GM18502 (cell line): Measurements from ENCODE around the gene NTNG1.

ENCODE experiments used
- ATAC-seq: cut with Tn5 transposase; IDR thresholded peaks from one replicate; pipeline ENCODE4 v1.9.1; 2021; ENCODE audit warnings: mild to moderate bottlenecking; ENCODE audit not compliant: unreplicated experiment, poor library complexity

Gene NTNG1

DNA sequence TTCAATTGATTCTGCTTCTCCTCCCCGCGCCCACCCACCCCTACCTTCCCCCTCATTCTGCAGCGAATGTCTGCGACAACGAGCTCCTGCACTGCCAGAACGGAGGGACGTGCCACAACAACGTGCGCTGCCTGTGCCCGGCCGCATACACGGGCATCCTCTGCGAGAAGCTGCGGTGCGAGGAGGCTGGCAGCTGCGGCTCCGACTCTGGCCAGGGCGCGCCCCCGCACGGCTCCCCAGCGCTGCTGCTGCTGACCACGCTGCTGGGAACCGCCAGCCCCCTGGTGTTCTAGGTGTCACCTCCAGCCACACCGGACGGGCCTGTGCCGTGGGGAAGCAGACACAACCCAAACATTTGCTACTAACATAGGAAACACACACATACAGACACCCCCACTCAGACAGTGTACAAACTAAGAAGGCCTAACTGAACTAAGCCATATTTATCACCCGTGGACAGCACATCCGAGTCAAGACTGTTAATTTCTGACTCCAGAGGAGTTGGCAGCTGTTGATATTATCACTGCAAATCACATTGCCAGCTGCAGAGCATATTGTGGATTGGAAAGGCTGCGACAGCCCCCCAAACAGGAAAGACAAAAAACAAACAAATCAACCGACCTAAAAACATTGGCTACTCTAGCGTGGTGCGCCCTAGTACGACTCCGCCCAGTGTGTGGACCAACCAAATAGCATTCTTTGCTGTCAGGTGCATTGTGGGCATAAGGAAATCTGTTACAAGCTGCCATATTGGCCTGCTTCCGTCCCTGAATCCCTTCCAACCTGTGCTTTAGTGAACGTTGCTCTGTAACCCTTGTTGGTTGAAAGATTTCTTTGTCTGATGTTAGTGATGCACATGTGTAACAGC lies 339.9 kb downstream of the NTNG1 start:
- peak; percentile 61 for ATAC-seq

DNA sequence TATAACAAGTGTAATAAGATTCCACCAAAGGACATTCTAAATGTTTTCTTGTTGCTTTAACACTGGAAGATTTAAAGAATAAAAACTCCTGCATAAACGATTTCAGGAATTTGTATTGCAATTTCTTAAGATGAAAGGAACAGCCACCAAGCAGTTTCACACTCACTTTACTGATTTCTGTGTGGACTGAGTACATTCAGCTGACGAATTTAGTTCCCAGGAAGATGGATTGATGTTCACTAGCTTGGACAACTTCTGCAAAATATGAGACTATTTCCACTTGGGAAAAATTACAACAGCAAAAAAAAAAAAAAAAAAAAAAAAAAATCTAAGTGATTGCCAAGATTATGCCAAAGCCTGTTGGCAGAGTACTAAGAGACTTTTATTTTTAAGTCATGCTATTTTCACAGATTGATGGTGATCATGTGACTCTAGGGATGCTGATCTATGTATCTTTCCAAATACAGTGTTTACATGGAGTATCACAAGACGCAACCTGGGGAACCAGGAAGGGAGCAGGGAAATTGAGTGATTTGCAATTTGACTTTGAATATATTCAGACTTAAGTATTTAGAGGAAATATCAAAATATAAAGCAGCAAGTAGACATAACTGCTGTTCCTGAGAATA lies 341.0 kb downstream of the NTNG1 start:
- no peak for ATAC-seq

DNA sequence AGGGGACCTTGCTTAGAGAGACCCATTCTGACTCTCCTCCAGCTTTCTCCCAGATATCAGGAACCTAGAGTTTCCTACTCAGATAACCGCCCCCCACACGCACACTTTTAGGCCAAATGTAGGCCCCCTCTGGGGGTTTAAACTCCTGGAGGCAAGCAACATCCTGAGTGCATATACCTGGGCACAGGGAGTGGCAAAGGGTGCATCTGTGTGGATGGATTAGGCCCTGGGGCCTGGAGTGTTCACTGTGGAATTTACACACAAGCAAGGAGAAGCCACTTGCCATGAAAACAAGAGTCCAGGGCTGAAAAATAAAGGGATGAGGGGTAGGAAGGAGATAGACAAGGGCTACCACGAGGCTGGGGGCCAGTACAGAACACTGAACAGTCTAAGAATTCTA lies 343.1 kb downstream of the NTNG1 start:
- no peak for ATAC-seq

DNA sequence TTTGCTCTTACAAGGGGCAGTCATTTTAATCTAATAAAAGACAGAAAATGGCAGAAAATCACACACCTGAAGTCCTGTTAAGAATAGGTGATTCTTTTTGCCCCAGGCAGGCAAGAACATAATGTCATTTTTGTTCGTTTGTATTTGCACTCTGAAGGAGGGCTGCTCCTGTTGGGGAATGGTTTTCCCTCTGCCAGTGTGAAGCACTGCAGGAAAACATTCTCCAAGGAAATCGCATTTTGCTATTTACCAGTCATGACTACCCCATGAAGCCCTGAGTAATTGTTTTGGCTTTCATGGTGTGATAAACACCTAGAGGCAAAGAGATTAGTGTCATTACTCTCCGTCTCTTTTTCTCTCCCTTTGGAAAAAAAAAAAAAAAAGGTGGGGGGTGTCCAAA lies 345.5 kb downstream of the NTNG1 start:
- no peak for ATAC-seq

DNA sequence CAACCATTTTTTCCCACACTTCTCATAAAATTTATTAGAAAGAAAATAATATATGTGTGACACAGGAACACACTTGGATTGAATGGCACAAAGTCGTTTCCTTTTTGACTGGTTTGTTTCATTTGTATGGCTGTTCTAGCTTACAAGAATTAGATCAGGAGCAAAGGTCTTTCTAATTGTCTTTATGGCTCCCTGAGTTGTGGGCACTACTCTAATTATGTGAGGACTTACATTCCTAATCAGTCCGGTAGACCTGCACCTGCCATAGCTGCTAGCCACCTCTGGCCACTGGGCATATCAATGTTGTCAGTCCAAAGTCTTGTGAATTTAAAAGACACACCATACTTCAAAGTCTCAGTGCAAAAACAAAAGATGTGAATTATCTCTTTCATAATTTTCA lies 346.7 kb downstream of the NTNG1 start:
- no peak for ATAC-seq

DNA sequence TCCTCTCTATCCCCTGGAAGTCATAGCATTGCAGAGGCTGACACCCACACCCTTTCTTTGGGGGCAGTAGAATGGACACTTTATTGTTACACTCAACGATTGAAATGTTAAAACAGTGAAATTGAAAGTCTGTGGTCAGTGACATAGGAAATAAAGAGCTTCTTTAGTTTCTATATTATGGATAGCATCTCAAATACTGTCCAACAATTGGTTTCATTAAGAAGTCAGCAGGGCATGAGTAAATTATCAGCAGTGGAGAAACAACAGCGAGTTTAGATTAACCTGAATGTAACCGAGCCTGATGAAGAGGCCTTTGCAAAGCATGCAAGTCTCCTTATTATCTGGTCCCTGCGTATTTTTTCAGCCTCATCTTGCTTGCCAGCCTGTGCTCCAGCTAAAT lies 350.7 kb downstream of the NTNG1 start:
- no peak for ATAC-seq

DNA sequence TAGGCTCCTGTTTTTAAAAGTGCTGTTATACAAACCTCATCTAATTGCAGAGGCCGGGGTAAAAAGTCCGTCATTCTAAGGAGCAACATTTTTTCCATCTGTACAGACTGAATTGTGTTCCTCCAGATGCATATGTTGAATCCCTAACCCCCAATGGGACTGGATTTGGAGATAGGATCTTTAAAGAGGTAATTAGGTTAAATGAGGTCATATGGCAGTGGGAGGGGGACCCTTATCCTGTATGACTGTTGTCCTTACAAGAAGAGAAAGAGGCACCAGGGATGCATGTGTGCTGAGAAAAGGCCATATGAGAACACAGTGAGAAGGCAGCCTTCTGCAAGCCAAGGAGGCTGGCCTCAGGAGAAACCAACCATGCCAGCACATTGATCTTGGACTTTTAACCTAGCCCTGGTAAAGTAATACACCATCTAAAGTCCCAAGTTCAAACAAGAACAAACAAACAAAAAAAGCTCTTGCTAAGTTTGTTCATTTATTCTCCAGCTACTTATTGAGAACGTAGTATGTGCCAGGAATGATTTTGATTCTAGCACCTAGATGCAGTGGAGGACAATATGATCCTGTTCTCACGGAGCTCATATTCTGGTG lies 352.4 kb downstream of the NTNG1 start:
- ATAC-seq = no peak

DNA sequence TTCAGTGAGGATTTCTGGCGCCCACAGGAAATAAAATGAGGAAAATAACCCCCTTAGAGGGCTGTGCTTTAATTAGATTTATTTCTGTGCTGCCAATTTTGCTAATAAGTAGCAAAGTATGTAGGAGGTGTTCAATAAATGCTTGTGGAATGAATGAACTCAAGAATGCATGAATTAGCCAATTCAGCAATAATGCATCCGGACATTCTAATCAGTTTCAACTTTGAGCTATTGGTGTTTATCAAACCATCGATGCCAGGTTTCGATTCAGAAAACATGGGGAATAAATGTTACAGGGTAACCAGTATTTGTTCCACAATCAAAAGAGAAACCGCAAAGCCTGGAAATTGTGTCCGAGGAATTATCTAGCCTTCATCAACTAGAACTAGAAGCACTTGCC lies 353.2 kb downstream of the NTNG1 start:
- ATAC-seq = no peak

DNA sequence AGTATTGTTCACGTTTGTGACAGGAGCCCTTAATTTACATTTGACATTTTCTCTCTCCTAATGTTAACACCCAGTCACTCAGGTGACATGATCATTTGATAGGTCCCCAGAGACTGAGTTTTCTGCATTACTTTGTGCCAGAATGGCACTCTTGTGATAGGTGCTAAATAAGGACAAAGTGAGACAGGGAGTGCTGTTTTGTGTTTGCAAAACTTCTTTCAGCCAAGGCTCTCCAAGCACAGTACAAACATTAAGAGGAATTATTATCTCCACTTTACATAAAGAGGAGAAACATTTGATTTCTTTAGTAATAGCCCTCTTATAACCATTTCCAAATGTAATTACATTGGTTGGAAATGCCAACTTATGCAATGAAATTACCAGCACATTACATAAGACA lies 355.2 kb downstream of the NTNG1 start:
- ATAC-seq = no peak

DNA sequence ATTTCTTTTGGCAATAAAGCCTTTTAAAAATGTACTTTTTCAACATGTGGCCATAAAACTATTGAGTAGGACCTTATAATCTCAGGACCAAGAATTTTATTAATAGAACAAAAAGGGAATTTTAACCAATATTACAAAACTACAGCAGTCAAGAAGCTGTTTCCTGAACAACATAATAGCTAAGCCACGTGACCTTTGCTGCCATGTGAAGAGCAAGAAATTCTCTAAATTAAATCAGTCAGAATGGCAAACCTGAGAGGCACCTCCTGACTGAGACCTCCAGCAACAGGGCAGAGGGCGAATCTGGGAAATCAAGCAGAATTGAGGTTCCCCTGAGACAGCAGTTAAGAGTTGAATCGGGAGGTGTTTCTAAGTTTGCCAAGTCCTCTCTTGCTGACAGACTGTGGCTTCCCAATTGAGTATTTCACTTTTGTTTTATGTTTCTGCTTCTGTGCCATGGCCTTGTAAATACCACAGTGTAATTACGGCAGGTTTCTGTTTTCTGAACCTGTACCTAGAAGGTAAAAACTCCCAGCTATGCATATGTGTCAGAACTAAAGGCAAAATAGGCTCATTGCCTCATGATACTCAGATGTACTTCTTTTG lies 358.4 kb downstream of the NTNG1 start:
- peak; percentile 97 for ATAC-seq

DNA sequence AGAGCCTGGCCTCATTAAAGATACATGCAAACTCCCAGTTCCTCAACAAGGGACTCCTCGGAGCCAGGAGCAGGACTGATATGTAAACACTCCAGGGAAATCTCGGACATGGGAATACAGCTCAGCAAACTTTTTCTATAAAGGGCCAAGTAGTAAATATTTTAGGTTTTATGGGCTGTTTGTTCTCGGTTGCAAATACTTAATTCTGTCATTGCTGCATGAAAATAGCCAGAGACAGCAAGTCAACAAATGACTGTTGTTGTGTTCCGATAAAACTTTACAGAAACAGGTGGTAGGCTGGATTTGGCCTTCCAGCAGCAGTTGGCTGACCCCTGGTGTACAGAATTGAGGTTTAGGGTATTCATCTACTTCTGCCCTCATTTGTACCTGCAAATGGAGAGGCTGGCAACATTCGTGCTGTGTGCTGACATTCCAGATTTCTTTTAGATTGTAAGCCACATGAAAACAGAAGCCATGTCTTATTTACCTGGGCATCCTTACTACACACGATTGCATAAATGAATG lies 360.3 kb downstream of the NTNG1 start:
- ATAC-seq = no peak

DNA sequence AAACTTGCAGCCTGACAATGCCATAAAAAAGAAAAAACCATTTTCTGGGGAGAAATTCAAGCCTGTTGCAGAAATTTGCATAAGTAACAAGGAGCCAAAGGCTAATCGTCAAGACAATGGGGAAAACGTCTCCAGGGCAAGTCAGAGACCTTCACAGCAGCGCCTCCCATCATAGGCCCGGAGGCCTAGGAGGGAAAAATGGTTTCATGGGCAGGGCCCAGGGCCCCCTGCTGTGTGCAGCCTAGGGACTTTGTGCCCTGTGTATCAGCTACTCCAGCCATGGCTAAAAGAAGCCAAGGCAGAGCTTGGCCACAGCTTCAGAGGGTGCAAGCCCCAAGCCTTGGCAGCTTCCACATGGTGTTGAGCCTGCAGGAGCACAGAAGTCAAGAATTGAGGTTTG lies 369.5 kb downstream of the NTNG1 start:
- ATAC-seq = no peak

DNA sequence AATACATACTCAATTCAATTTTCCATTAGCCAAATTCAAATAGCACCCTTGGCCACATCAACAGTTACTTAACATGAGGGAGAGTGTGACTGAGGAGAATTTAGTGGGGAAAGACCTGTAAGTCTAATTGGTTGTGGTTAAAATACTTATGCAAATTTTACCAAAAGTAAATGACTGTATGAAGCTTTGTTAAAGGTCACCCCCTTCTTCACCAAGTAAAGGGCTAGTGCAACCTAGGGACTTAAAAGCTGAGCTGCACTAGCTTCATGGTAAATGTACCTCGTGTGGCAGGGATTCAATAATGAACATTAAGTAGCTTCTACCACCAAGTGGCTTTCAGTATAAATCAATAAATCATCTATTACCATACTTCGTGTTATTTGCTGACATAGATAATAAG lies 372.0 kb downstream of the NTNG1 start:
- peak; percentile 48 for ATAC-seq

DNA sequence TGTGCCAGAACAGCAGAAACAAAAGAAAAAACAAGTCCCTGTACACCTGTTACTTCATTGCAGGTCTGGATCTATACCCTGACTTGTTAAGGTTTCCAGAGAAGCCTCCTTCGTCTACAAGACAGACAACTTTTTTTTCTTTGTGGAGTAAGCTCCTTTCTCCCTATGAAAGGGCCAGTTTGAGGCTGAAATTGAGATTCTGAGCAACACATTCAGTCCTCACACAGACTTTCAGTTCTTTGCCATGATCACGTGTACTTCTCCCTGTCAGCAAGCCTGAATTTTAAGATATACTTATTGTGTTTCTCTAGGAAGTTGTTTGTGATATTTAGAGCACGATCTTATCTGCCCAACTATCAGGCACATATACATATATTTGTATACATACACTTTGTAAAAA lies 374.0 kb downstream of the NTNG1 start:
- no peak for ATAC-seq

DNA sequence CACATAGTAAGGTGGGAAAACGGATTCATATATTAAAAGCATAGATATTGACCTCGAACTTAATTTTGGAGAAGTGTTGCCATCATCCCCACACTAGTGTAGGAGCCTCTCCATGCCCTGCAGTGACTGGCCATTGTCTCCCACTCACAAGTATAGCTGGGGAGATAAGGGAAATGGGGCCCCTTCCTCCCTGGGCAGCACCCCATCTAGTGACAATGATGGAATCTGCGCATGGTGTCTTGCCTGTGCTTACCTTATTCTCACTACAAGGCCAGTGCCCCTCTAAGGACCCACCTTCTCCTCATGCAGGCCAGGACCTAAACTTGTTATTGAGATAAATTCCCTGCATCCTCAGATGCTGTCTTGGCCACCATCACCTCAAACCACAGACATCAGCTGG lies 374.9 kb downstream of the NTNG1 start:
- peak; percentile 49 for ATAC-seq

DNA sequence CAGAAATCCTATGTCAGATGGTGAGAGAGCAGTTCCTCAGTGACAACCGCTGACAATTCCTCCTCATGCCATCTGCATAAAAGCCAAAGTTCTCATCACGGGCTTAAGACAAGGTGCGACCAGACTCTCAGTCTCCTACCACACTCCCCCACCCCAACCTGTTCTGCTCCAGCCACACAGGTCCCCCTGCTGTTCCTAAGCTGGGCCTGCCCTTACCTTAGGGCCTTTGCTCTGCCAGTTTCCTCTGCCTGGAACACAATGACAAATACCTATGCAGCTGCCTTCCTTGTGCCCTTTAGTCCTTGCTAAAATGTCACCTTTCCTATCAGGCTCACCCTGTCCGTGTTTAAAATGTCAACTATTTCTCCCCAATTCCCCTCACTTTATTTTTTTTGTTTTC lies 382.2 kb downstream of the NTNG1 start:
- no peak for ATAC-seq

DNA sequence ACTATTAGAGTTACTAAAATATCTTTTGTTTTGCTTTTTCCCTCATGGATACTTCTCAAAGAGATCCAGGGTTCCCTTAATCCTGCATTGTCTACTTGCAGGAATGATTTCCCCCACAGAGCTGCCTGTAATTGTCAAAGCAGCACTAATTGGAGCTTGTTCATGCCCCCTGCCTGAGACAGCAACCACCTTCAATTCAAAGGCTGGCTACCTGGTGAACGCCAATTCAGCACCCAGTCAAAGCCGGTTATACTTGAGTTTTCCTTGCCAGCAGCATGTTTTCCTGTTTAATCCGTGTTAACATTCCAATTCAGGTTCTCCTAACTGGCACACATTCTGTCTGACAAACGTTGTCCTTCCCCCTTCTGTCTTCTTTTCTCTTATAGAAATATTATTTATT lies 382.9 kb downstream of the NTNG1 start:
- no peak for ATAC-seq

DNA sequence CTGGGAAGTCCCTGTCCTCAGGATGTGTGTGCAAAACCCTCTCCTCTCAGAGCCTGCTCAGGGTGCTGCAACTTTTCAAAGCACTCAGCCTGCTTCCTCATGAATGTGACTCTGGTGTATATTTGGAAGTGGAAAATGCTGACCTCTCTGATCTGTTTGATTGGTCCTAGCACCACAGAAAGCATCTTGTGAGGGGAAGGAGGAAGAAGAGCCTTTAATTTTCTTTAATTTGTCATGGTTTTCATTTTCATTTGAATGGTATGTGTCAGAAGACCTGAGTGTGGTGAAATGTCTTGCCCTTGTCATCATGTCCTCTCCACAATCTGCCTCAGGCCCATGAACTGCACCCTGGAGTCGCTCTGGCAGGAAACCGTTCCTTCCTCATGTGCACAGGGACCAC lies 383.5 kb downstream of the NTNG1 start:
- ATAC-seq = no peak

DNA sequence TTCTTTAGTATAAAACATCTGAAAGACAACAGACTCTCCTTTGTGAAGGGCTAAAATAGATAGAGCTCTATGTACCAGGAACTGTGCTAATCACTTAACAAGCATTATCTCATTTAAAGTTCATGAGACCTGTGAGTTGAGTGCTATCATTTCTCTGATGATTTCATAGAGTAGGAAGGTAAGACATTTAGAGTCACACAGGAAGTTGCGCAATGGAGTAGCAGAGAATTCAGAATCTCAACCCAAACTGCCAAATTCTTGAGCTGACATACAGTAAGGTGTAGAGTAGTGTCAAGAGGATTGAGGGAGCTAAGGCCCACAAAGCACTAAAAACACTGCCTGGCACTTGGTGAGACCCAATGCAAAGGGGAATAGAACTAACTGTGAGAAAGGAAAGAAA lies 384.3 kb downstream of the NTNG1 start:
- no peak for ATAC-seq

DNA sequence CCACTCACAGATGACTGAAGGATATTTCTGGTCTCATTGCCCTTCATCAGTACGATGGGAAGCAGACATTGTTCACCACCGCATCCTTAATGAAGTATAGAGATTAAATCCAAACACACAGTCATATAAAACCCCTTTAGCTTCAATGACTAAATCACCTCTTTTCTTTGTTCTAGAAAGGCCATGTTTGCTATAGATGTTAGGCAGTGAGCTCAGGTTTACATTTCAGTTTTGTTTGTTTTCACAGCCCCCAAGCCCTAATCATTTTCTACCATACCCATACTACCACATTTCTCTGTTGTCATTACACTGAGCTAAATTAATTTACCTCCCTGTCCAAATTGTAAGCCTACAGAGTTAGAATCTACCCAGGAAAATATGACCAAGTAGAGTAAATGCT lies 385.1 kb downstream of the NTNG1 start:
- no peak for ATAC-seq
